ENCODE data around the gene PCSK9. TPM values are rescaled to one million over a fixed set of nuclear protein-coding genes. Genes with fewer than 3 reads are reported as not detected.

PCSK9 gene
- total RNA-seq, 4 donors from 2014 or later: 0.13 to 0.64 (median 0.23) TPM; not detected in 1

DNA sequence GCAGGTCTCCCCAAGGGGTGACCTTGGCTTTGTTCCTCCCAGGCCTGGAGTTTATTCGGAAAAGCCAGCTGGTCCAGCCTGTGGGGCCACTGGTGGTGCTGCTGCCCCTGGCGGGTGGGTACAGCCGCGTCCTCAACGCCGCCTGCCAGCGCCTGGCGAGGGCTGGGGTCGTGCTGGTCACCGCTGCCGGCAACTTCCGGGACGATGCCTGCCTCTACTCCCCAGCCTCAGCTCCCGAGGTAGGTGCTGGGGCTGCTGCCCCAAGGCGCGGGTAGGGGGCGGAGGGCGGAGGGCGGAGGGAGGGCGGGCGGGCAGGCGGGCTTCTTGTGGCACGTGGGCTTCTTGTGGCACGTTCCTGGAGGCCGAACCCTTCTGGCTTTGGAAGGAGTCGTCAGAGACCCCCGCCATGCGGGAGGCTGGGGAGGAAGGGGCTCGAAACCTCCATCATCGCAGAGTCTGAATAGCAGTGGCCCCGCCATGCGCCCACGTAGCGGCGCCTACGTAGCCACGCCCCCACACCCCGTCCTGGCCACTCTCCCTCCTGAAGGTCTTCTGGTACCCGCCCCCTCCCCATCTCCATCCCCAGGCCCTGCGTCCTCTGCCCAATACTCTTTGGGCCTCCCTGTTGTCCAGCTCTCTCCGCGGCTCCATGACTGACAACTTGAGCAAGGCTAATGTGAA is 16.7 kb downstream of the PCSK9 start:
- WGBS, 2 donors (ENCODE audit: low coverage in 1 of 2): 87 to 100% methylated on average over 1 to 3 of the region's 42 CpGs
- H3K36me3 ChIP-seq: no peaks in the 10 kb centered on the region
- H3K27me3 ChIP-seq: no peaks in the 10 kb centered on the region
- no peak overlapping the region for H3K4me3 ChIP-seq
- no peak for ATAC-seq
- peaks cover 0 to 7% (median 5%) of the 10 kb centered on the region in 3 donors for H3K4me1 ChIP-seq
- H3K9me3 ChIP-seq: no peaks in the 10 kb centered on the region
- TF ChIP-seq POLR2AphosphoS5 (IDR thresholded peaks at IDR 0.05) (no peak), POLR2A (IDR thresholded peaks at IDR 0.05) (no peak), EP300 (IDR thresholded peaks at IDR 0.05) (no peak)
- TF ChIP-seq, protein P1, sequence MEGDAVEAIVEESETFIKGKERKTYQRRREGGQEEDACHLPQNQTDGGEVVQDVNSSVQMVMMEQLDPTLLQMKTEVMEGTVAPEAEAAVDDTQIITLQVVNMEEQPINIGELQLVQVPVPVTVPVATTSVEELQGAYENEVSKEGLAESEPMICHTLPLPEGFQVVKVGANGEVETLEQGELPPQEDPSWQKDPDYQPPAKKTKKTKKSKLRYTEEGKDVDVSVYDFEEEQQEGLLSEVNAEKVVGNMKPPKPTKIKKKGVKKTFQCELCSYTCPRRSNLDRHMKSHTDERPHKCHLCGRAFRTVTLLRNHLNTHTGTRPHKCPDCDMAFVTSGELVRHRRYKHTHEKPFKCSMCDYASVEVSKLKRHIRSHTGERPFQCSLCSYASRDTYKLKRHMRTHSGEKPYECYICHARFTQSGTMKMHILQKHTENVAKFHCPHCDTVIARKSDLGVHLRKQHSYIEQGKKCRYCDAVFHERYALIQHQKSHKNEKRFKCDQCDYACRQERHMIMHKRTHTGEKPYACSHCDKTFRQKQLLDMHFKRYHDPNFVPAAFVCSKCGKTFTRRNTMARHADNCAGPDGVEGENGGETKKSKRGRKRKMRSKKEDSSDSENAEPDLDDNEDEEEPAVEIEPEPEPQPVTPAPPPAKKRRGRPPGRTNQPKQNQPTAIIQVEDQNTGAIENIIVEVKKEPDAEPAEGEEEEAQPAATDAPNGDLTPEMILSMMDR (IDR thresholded peaks at IDR 0.05): no peak
- no peak overlapping the region for H3K27ac ChIP-seq

DNA sequence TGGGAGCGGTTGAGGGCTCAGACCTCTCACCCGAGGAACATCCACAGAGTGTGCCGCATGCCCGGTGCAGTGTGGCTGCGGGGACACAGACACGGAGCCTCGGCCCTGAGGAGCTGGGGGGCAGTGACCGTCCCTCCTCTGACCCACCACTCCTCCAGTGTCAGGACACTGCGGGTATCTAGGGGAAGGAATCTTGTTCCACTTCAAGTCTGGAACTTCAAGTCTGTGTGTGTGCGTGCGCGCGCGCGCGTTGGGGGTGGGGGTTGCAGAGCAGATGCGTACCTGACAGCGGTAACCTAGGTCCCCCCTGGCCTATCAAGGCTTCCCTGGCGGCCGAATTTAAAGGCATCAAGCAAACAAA is 17.3 kb downstream of the PCSK9 start:
- TF ChIP-seq EP300 (IDR thresholded peaks at IDR 0.05) (no peak), POLR2AphosphoS5 (IDR thresholded peaks at IDR 0.05) (no peak), POLR2A (IDR thresholded peaks at IDR 0.05) (no peak)
- TF ChIP-seq, protein P1 (IDR thresholded peaks at IDR 0.05): no peak
- Histone ChIP-seq H3K9me3 (no peaks in the 10 kb centered on the region), H3K27ac (no peak overlapping the region), H3K4me3 (no peak overlapping the region), H3K27me3 (no peaks in the 10 kb centered on the region), H3K4me1 (peaks cover 0 to 12% (median 5%) of the 10 kb centered on the region in 3 donors), H3K36me3 (no peaks in the 10 kb centered on the region)
- no peak for ATAC-seq
- 89 to 100% methylated on average over 1 to 11 of the region's 20 CpGs for WGBS, 2 donors (ENCODE audit: low coverage in 1 of 2)

DNA sequence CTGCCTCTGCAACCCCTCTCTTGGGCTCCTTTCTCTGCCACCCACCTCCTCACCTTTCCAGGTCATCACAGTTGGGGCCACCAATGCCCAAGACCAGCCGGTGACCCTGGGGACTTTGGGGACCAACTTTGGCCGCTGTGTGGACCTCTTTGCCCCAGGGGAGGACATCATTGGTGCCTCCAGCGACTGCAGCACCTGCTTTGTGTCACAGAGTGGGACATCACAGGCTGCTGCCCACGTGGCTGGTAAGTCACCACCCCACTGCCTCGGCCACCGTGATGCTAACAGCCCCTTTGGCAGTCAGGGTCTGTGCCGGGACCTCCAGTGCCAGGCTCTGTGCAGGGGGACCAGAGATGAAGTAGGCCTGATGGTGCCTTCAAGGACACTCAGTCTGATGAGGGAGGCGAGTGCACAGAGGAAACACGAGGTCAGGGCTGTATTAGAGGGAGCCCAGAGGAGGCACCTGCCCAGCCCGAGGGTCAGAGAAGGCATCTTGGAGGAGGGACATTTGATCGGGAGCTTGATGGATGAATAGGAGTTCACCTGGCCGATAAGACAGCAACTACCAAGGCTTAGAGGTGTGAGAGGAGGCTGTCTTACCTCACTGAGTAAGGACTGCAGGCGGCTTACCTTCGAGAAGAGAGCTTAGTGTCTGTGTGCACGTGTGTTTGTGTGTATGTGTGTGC is 18.1 kb downstream of the PCSK9 start:
- TF ChIP-seq POLR2A (IDR thresholded peaks at IDR 0.05): no peak
- TF ChIP-seq, protein P1 (IDR thresholded peaks at IDR 0.05): no peak
- TF ChIP-seq EP300 (IDR thresholded peaks at IDR 0.05): no peak
- no peak for TF ChIP-seq POLR2AphosphoS5 (IDR thresholded peaks at IDR 0.05)
- 89% methylated on average over 11 of the region's 15 CpGs; no CpG with 5 or more reads in 1 of the 2 donors for WGBS, 2 donors (ENCODE audit: low coverage in 1 of 2)

DNA sequence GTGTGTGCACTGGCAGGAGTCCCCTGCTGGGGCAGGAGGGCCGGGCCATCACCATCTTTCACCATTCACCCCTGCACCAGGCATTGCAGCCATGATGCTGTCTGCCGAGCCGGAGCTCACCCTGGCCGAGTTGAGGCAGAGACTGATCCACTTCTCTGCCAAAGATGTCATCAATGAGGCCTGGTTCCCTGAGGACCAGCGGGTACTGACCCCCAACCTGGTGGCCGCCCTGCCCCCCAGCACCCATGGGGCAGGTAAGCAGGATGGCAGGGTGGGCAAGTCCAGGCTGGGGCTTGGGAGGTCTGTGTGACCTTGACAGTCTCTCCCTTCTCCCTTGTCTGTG is 18.6 kb downstream of the PCSK9 start:
- TF ChIP-seq EP300 (IDR thresholded peaks at IDR 0.05) (no peak), POLR2AphosphoS5 (IDR thresholded peaks at IDR 0.05) (no peak), POLR2A (IDR thresholded peaks at IDR 0.05) (no peak)
- TF ChIP-seq, protein P1 (IDR thresholded peaks at IDR 0.05): no peak
- Histone ChIP-seq H3K4me3 (no peak overlapping the region), H3K36me3 (no peaks in the 10 kb centered on the region), H3K27ac (no peak overlapping the region), H3K27me3 (no peaks in the 10 kb centered on the region), H3K9me3 (no peaks in the 10 kb centered on the region), H3K4me1 (peaks cover 0 to 23% (median 5%) of the 10 kb centered on the region in 3 donors)
- no peak for ATAC-seq
- WGBS, 2 donors (ENCODE audit: low coverage in 1 of 2): 47 to 90% methylated on average over 3 to 4 of the region's 6 CpGs

More for the DNA sequence above, 18.1 kb downstream of the PCSK9 start:
- no peak overlapping the region for H3K27ac ChIP-seq
- no peaks in the 10 kb centered on the region for H3K27me3 ChIP-seq
- peaks cover 0 to 20% (median 5%) of the 10 kb centered on the region in 3 donors for H3K4me1 ChIP-seq
- no peaks in the 10 kb centered on the region for H3K36me3 ChIP-seq
- ATAC-seq: no peak
- no peak overlapping the region for H3K4me3 ChIP-seq
- H3K9me3 ChIP-seq: no peaks in the 10 kb centered on the region
